Small intestine (tissue), 7 donors: ENCODE measurements around the gene MEGF6. TPM values are rescaled to one million over a fixed set of nuclear protein-coding genes. Genes with fewer than 3 reads are reported as not detected.

Experiments
- DNase-seq, 2 donors: peaks; one replicate each; pipeline versions ENCODE4 v3.0.0 to v3.0.0-alpha.2; 2013
- FAIRE-seq: peaks from 2 replicates; lab custom pipeline; 2012; peaks lifted over from hg19 to GRCh38; lab: Jason Lieb, UNC
- H3K27ac ChIP-seq, 3 donors: one replicate each; pipeline ENCODE4 v1.5.1; 2013; ENCODE audit warnings: low read length in 2 of 3, mild to moderate bottlenecking in 2 of 3, control low read depth in 1 of 3, inconsistent platforms in 1 of 3, low read depth in 1 of 3, moderate library complexity in 1 of 3
- H3K27me3 ChIP-seq, 3 donors: one replicate each; pipeline ENCODE4 v1.6.1; 2013; ENCODE audit warnings: low read length in 3 of 3, inconsistent platforms in 1 of 3; ENCODE audit not compliant: control insufficient read depth in 3 of 3, insufficient read depth in 3 of 3
- H3K36me3 ChIP-seq, 3 donors: one replicate each; pipeline ENCODE4 v1.6.1; 2013; ENCODE audit warnings: low read length in 3 of 3, inconsistent platforms in 1 of 3, low read depth in 1 of 3, mild to moderate bottlenecking in 1 of 3, moderate library complexity in 1 of 3; ENCODE audit not compliant: control insufficient read depth in 3 of 3, insufficient read depth in 2 of 3
- H3K4me1 ChIP-seq, 3 donors: one replicate each; pipeline ENCODE4 v1.6.1; 2013; ENCODE audit warnings: low read length in 2 of 3, inconsistent platforms in 1 of 3, low read depth in 1 of 3, mild to moderate bottlenecking in 1 of 3, moderate library complexity in 1 of 3; ENCODE audit not compliant: control insufficient read depth in 3 of 3, insufficient read depth in 2 of 3
- H3K4me3 ChIP-seq, 3 donors: one replicate each; pipeline ENCODE4 v1.5.1; 2013; ENCODE audit warnings: low read length in 3 of 3, control low read depth in 1 of 3, inconsistent platforms in 1 of 3, low read depth in 1 of 3, mild to moderate bottlenecking in 1 of 3, moderate library complexity in 1 of 3
- H3K9me3 ChIP-seq, 2 donors: one replicate each; pipeline ENCODE4 v1.6.1; 2013; ENCODE audit warnings: low read depth in 1 of 2, low read length in 1 of 2; ENCODE audit not compliant: control insufficient read depth in 2 of 2, insufficient read depth in 1 of 2
- WGBS, 3 donors: extraction: QIAGEN DNeasy Blood & Tissue Kit; methylation state at CpG; one replicate each; pipeline ENCODE4 v1.1.7; 2013; 5-methylcytosine and 5-hydroxymethylcytosine counted together
- polyA plus RNA-seq, 4 donors: library from polyadenylated mRNA; stranded (reverse) in 3 of 4; unstranded in 1 of 4; fragments of 200-250 nt in 3 of 4; fragments of 120-200 nt in 1 of 4; gene quantifications; one replicate each; pipeline versions ENCODE4 v1.2.1 to v1.2.3, GENCODE V29; 2013
- donor health status: healthy with polysubstance abuse.
- donor health status: control.
- donor health status: control.
- donor health status: Bipolar disorder and iron deficiency.
- donor health status: healthy.

MEGF6 gene
- polyA plus RNA-seq, 4 donors = 0.45 to 5.8 (median 3.7) TPM

GRCh38 chr1:3649342-3650247 lies 38.3 kb upstream of the MEGF6 start, which contains the start of gene WRAP73:
WRAP73 (minus strand) TSS chr1:3650103; CDS start chr1:3649999, 104 bp downstream.
- Histone ChIP-seq H3K36me3 (peaks cover 2 to 16% (median 3%) of the 10 kb centered on the region in 3 donors), H3K9me3 (no peaks in the 10 kb centered on the region), H3K27me3 (peaks cover 13 to 42% (median 22%) of the 10 kb centered on the region in 3 donors), H3K27ac (peak within 1 kb of the TSS in 2 of 3 donors; percentile 27 to 42), H3K4me3 (peak within 1 kb of the TSS; percentile 71 to 97 (median 96)), H3K4me1 (peaks cover 0 to 16% (median 3%) of the 10 kb centered on the region in 3 donors)
- 1 to 3% (median 1%) methylated on average over 59 to 60 of the region's 60 CpGs for WGBS, 3 donors
- FAIRE-seq (no peak), DNase-seq (peak; percentile 91 to 95)

DNA sequence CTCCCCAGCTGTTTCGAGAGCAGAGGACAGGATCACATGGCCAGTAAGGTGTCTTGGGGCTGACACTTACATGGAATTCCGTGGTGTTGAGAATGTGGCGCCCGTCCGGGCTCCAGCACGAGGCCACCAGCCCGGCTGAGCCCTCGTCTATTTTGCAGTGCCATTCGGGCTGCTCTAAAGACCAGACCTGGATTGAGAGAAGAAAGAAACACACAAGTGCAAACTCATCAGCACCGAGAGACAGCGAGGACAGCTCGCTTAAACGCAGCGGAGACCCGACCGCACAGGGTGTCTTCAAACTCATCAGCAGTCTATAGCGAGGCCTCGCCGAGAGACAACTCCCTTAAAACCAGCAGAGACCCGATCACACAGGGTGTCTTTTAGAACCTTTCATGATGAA lies 35.3 kb upstream of the MEGF6 start:
- WGBS, 3 donors = 96 to 98% (median 97%) methylated on average over 20 of the region's 20 CpGs
- no peak overlapping the region for H3K27ac ChIP-seq
- FAIRE-seq (no peak), DNase-seq (no peak)
- H3K27me3 ChIP-seq = peaks cover 1 to 17% (median 11%) of the 10 kb centered on the region in 3 donors
- peaks cover 0 to 10% (median 3%) of the 10 kb centered on the region in 3 donors for H3K4me1 ChIP-seq
- H3K4me3 ChIP-seq = no peak overlapping the region
- peaks cover 2 to 30% (median 3%) of the 10 kb centered on the region in 3 donors for H3K36me3 ChIP-seq
- no peaks in the 10 kb centered on the region for H3K9me3 ChIP-seq

DNA sequence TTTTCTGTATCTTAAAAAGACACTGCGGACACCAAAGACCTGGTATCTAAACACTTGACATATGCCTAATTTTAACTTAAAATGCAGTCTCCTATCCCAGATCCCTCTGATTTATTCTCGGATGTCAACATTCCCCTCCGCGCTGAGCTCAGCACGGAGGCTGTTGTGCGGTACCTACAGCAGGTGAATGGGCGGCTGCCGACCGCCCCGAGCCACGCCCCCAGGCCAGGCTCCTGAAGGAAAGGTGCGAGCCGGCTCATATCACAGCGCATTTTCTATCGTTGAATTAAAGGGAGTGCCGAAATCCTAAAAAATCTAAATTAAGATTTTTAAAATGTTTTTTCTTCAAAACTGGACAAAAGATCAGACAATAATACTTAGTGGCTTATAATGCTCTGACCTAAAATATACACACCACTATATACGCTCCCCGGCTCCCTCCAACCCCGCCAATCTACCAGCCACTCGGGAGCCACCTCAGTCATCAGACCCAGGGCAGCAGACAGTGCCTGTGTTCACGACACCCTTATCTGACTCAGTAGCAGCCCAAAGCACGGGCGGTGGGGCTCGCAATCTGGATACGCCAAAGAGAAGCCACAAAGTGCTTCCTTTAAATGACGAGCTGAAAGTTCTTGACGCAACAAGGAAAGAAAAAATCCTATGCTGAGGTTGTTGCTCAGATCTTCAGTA lies 34.5 kb upstream of the MEGF6 start:
- H3K4me1 ChIP-seq = peaks cover 0 to 6% (median 3%) of the 10 kb centered on the region in 3 donors
- no peak for DNase-seq
- H3K36me3 ChIP-seq = peaks cover 2 to 35% (median 3%) of the 10 kb centered on the region in 3 donors
- H3K4me3 ChIP-seq = no peak overlapping the region
- peaks cover 0 to 9% (median 4%) of the 10 kb centered on the region in 3 donors for H3K27me3 ChIP-seq
- 95 to 97% (median 95%) methylated on average over 27 of the region's 27 CpGs for WGBS, 3 donors
- FAIRE-seq = no peak
- no peaks in the 10 kb centered on the region for H3K9me3 ChIP-seq
- H3K27ac ChIP-seq = no peak overlapping the region

DNA sequence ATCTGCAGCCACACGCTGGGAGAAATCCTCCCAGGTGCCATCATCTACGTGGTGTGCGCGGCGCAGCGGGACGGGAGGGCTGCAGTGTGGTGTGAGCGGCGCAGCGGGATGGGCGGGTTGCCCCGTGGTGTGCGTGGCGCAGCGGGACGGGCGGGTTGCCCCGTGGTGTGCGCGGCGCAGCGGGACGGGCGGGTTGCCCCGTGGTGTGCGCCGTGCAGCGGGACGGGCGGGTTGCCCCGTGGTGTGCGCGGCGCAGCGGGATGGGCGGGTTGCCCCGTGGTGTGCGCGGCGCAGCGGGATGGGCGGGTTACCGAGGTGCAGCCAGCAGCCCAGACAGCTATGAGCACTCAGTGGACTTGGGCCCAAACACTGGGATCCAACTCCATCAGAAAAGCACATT lies 33.9 kb upstream of the MEGF6 start:
- WGBS, 3 donors = 95 to 97% (median 96%) methylated on average over 39 to 43 of the region's 43 CpGs
- Histone ChIP-seq H3K27ac (no peak overlapping the region), H3K9me3 (no peaks in the 10 kb centered on the region), H3K36me3 (peaks cover 3 to 39% (median 4%) of the 10 kb centered on the region in 3 donors), H3K27me3 (peaks cover 0 to 3% (median 0%) of the 10 kb centered on the region in 3 donors), H3K4me3 (no peak overlapping the region), H3K4me1 (peaks cover 0 to 6% (median 3%) of the 10 kb centered on the region in 3 donors)
- FAIRE-seq = no peak
- DNase-seq = no peak

- Histone ChIP-seq H3K4me3 (no peak overlapping the region), H3K27me3 (no peaks in the 10 kb centered on the region), H3K4me1 (peaks cover 0 to 3% (median 3%) of the 10 kb centered on the region in 3 donors), H3K9me3 (no peaks in the 10 kb centered on the region), H3K36me3 (peaks cover 3 to 48% (median 4%) of the 10 kb centered on the region in 3 donors), H3K27ac (no peak overlapping the region)
- WGBS, 3 donors = 91 to 96% (median 92%) methylated on average over 18 to 22 of the region's 25 CpGs
- DNase-seq = no peak
- no peak for FAIRE-seq
Measured at GRCh38 chr1:3644273-3644672, 33.0 kb upstream of the MEGF6 start.

DNA sequence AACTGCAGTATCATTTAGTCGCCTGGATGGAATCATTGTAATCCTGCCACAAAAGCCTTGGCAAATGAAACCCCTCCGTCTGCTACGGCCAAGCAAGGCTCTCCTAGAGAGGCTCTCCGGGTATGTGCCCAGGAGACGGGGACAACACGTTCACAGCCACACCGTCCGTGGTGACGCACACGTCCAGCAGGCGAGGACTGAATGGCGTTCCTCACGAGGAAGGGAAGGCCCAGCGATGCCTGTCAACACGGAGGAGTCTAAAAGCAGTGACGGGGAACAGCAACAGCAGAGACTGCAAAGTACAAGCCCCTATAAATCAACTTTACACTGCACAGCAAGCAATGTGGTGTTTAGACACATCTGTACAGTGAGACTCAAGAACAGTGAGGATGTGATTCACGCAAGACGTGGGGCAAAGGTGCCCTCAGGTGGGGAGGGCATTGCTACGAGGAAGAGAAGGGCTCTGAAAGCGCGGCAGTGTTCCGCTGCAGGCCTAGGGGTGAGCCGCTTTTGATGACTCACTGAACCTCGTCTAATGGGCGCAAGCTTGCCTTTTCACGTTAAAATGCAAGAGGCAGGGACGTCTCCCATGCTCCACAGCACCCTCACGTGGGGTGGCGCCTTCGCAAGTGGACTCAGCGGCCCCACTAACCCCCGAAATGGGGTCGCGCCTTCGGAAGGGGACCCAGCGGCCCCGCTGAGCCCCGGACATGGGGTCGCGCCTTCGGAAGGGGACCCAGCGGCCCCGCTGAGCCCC lies 31.8 kb upstream of the MEGF6 start:
- Histone ChIP-seq H3K4me1 (no peaks in the 10 kb centered on the region), H3K27ac (no peak overlapping the region), H3K36me3 (peaks cover 5 to 58% (median 6%) of the 10 kb centered on the region in 3 donors), H3K9me3 (no peaks in the 10 kb centered on the region), H3K27me3 (no peaks in the 10 kb centered on the region), H3K4me3 (no peak overlapping the region)
- no peak for FAIRE-seq
- 93 to 95% (median 95%) methylated on average over 36 to 43 of the region's 43 CpGs for WGBS, 3 donors
- no peak for DNase-seq

- Histone ChIP-seq H3K9me3 (no peaks in the 10 kb centered on the region), H3K4me3 (no peak overlapping the region), H3K27me3 (no peaks in the 10 kb centered on the region), H3K36me3 (peaks cover 6 to 65% (median 11%) of the 10 kb centered on the region in 3 donors), H3K27ac (no peak overlapping the region), H3K4me1 (no peaks in the 10 kb centered on the region)
- no peak for FAIRE-seq
- WGBS, 3 donors = 96 to 97% (median 96%) methylated on average over 11 of the region's 11 CpGs
- no peak for DNase-seq
Measured at GRCh38 chr1:3641816-3642215, 30.5 kb upstream of the MEGF6 start.
